Fibroblast of lung (primary cell): ENCODE measurements around the gene INIP. TPM values are rescaled to one million over a fixed set of nuclear protein-coding genes. Genes with fewer than 3 reads are reported as not detected.

Experiments used
- DNase-seq, 2 donors: peaks; one replicate each; pipeline versions ENCODE4 v3.0.0 to v3.0.0-alpha.2; 2010; ENCODE audit warnings: low read depth in 2 of 2
- H2AFZ ChIP-seq: 2 replicates; pipeline ENCODE4 v1.5.1; 2012; ENCODE audit warnings: low read length, control low read depth, inconsistent platforms
- H3K27ac ChIP-seq: 2 replicates; pipeline ENCODE4 v1.5.1; 2011; ENCODE audit warnings: low read length, control low read depth; ENCODE audit not compliant: insufficient read depth
- H3K27me3 ChIP-seq: 2 replicates; pipeline ENCODE4 v1.5.1; 2011; ENCODE audit warnings: mild to moderate bottlenecking, low read length; ENCODE audit not compliant: control insufficient read depth, insufficient read depth
- H3K36me3 ChIP-seq: 2 replicates; pipeline ENCODE4 v1.5.1; 2011; ENCODE audit warnings: low read length; ENCODE audit not compliant: control insufficient read depth, insufficient read depth
- H3K4me1 ChIP-seq: 2 replicates; pipeline ENCODE4 v1.5.1; 2011; ENCODE audit warnings: low read length; ENCODE audit not compliant: control insufficient read depth, insufficient read depth; ENCODE audit errors: extremely low read depth
- H3K4me2 ChIP-seq: 2 replicates; pipeline ENCODE4 v1.5.1; 2011; ENCODE audit warnings: low read length, control low read depth; ENCODE audit not compliant: insufficient read depth; ENCODE audit errors: extremely low read depth
- H3K4me3 ChIP-seq, 4 experiments: fragments of 200-600 bp in 1 of 4; sonication (generic) in 1 of 4; replicated peaks in 1 of 4; 2 replicates each; pipeline ENCODE4 v1.5.1; 2011 to 2016; ENCODE audit warnings: low read length in 4 of 4, low read depth in 3 of 4, mild to moderate bottlenecking in 3 of 4, control low read depth in 2 of 4, inconsistent platforms in 1 of 4, mixed read lengths in 1 of 4; ENCODE audit not compliant: insufficient read depth in 1 of 4; ENCODE audit errors: control extremely low read depth in 1 of 4
- H3K79me2 ChIP-seq: 2 replicates; pipeline ENCODE4 v1.5.1; 2012; ENCODE audit warnings: mild to moderate bottlenecking, low read length, inconsistent platforms; ENCODE audit not compliant: control insufficient read depth, insufficient read depth
- H3K9ac ChIP-seq: 2 replicates; pipeline ENCODE4 v1.5.1; 2011; ENCODE audit warnings: mild to moderate bottlenecking, low read length, control low read depth; ENCODE audit not compliant: insufficient read depth
- H3K9me3 ChIP-seq: 2 replicates; pipeline ENCODE4 v1.5.1; 2012; ENCODE audit warnings: low read depth, low read length; ENCODE audit not compliant: control insufficient read depth, insufficient read depth
- H4K20me1 ChIP-seq: 2 replicates; pipeline ENCODE4 v1.5.1; 2011; ENCODE audit warnings: low read length; ENCODE audit not compliant: control insufficient read depth, insufficient read depth; ENCODE audit errors: extremely low read depth
- EZH2 ChIP-seq: IDR thresholded peaks from 2 replicates; pipeline ENCODE4 v1.5.1; 2012; ENCODE audit warnings: low read length, control low read depth, mild to moderate bottlenecking; ENCODE audit errors: missing control alignments
- polyA plus RNA-seq, 2 donors: library from polyadenylated mRNA; depleted of rRNA in 1 of 2; stranded (reverse) in 1 of 2; unstranded in 1 of 2; fragments of >200 nt; gene quantifications; 2 replicates each; pipeline ENCODE4 v1.2.1, GENCODE V29; 2011 to 2012; ENCODE audit warnings: missing spikeins in 1 of 2
- total RNA-seq: library from RNA; depleted of rRNA; stranded (reverse); fragments of >200 nt; gene quantifications from 2 replicates; pipeline ENCODE4 v1.2.1, GENCODE V29; 2014
- TF ChIP-seq, protein P1 (sequence below), 2 donors: IDR thresholded peaks in 1 of 2; conservative IDR thresholded peaks in 1 of 2; 1 replicate in 1 of 2; 2 replicates in 1 of 2; pipeline ENCODE4 v1.5.1; 2011 to 2012; ENCODE audit warnings: low read length in 2 of 2, control low read depth in 1 of 2, inconsistent platforms in 1 of 2, low read depth in 1 of 2, mild to moderate bottlenecking in 1 of 2

INIP gene
- total and polyA plus RNA-seq, 2 donors (not counting 1 experiment from before 2014, with no cell fraction given), result 14.4 to 24.1 TPM

DNA sequence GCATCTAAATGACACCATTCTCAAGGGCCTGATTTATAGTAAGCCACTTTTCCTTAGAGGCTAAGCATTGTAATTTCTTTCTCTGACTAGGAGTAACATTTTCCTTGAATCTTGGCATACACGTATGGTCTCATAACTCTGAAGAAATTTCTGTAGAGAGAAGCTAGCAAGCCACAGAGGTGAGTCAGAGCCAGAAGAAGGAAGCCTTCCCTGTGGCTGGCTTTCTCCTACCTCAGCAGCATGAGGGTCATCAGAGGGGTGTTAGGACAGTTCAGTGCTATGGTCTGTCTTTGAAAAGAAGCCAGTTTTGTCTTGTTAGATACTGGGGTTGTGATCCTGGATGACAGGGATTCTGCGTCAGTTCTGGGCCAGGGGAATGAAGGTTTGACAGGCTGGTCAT lies 35.8 kb upstream of the INIP start:
- H3K79me2 ChIP-seq, result peaks cover 12% of the 10 kb centered on the region
- no peak overlapping the region for H3K4me3 ChIP-seq
- H3K9ac ChIP-seq, result no peak overlapping the region
- peak overlapping the region; percentile 44 for H3K4me2 ChIP-seq
- TF ChIP-seq, protein P1, sequence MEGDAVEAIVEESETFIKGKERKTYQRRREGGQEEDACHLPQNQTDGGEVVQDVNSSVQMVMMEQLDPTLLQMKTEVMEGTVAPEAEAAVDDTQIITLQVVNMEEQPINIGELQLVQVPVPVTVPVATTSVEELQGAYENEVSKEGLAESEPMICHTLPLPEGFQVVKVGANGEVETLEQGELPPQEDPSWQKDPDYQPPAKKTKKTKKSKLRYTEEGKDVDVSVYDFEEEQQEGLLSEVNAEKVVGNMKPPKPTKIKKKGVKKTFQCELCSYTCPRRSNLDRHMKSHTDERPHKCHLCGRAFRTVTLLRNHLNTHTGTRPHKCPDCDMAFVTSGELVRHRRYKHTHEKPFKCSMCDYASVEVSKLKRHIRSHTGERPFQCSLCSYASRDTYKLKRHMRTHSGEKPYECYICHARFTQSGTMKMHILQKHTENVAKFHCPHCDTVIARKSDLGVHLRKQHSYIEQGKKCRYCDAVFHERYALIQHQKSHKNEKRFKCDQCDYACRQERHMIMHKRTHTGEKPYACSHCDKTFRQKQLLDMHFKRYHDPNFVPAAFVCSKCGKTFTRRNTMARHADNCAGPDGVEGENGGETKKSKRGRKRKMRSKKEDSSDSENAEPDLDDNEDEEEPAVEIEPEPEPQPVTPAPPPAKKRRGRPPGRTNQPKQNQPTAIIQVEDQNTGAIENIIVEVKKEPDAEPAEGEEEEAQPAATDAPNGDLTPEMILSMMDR (conservative IDR thresholded peaks at IDR 0.05 in 1 of 2, IDR thresholded peaks at IDR 0.05 in 1 of 2; ENCODE audit: low read depth in 1 of 2, low read length in 2 of 2), result no peak
- no peak for TF ChIP-seq EZH2
- H3K4me1 ChIP-seq, result peaks cover 31% of the 10 kb centered on the region
- DNase-seq, result peak; percentile 71 to 95
- no peaks in the 10 kb centered on the region for H3K9me3 ChIP-seq
- peak overlapping the region; percentile 47 for H3K27ac ChIP-seq
- no peak overlapping the region for H2AFZ ChIP-seq
- no peaks in the 10 kb centered on the region for H3K36me3 ChIP-seq
- no peaks in the 10 kb centered on the region for H4K20me1 ChIP-seq
- H3K27me3 ChIP-seq, result no peaks in the 10 kb centered on the region

DNA sequence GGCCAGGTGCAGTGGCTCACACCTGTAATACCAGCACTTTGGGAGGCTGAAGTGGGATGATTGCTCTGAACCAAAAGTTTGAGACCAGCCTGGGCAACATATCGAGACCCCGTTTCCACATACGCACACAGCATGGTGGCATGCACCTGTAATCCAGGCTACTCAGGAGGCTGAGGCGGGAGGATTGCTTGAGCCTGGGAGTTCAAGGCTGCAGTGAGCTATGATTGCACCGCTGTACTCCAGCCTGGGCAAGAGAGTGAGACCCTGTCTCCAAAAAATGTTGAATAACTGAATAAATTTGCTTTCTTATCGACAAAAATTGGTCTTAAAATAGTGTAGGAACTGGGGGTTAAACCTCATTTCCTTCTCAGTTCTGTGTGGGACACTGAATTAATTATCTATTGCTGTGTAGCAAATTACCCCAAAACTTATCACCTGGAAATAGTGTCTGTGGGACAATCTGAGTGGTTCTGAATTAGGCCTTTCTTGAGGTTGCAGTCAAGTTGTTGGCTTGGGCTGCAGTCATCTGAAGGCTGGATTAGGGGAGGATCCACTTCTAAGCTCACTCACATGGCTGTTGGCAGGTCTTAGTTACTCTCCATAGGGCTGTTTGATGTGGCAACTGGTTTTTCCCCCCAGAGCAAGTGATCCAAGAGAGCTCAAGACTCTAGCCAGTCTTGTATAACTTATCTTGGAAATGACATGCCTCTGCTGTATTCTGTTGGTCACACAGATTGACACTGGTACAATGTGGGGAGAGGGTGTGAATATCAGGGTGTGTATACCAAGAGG lies 34.6 kb upstream of the INIP start:
- H3K4me3 ChIP-seq, result peak overlapping the region in 1 of 4 experiments; percentile 91
- no peaks in the 10 kb centered on the region for H4K20me1 ChIP-seq
- no peak for DNase-seq
- H2AFZ ChIP-seq, result no peak overlapping the region
- H3K36me3 ChIP-seq, result no peaks in the 10 kb centered on the region
- peak overlapping the region; percentile 88 for H3K4me2 ChIP-seq
- peaks cover 31% of the 10 kb centered on the region for H3K4me1 ChIP-seq
- H3K9me3 ChIP-seq, result no peaks in the 10 kb centered on the region
- H3K27me3 ChIP-seq, result no peaks in the 10 kb centered on the region
- H3K79me2 ChIP-seq, result peaks cover 12% of the 10 kb centered on the region
- H3K27ac ChIP-seq, result no peak overlapping the region
- no peak for TF ChIP-seq EZH2
- TF ChIP-seq, protein P1 (conservative IDR thresholded peaks at IDR 0.05 in 1 of 2, IDR thresholded peaks at IDR 0.05 in 1 of 2; ENCODE audit: low read depth in 1 of 2, low read length in 2 of 2), result no peak
- no peak overlapping the region for H3K9ac ChIP-seq

DNA sequence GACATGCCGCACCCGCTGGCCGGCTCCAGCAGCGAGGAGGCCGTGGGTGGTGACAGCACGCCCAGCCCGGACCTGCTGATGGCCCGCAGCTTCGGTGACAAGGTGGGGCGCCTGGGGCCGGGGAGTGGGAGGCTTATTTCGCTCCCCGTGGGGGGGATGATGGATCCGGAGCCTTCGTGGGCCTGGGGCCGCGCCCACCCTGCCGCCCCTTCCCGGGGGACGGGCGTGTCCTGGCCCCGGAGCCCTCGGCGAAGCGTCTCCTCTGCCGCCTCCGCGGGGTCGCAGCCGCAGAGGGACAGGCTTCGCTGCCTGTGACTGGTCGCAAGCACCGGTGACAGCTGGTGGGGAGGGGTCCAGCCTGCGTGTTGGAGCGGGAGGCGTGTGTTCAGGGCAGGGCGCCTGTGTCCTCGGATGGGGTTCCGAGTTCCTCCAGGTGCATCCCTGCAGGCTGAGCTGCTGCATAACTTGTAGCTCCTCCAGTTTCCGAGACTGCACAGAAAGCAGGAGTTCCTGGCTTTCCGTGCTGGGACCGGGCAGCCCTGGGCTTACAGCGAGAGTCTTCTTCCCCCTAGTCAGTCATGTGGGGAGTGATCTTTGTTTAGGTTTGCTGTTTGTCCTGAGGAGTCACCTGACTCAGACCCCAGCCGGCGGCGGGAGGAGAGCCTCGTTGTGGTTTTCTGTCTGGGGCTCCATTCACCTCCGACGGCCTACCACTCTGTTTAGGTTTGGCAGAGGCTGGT lies 33.3 kb upstream of the INIP start:
- H3K4me1 ChIP-seq, result peaks cover 31% of the 10 kb centered on the region
- DNase-seq, result peak; percentile 75 to 89
- H3K79me2 ChIP-seq, result peaks cover 12% of the 10 kb centered on the region

More for the DNA sequence above, 33.3 kb upstream of the INIP start:
- Histone ChIP-seq H3K4me3 (peak overlapping the region; percentile 68 to 91 (median 79)), H4K20me1 (no peaks in the 10 kb centered on the region), H3K9ac (peak overlapping the region; percentile 68), H3K4me2 (peak overlapping the region; percentile 88), H2AFZ (peak overlapping the region; percentile 72), H3K36me3 (no peaks in the 10 kb centered on the region), H3K9me3 (no peaks in the 10 kb centered on the region), H3K27me3 (no peaks in the 10 kb centered on the region), H3K27ac (peak overlapping the region; percentile 34)
- no peak for TF ChIP-seq EZH2
- TF ChIP-seq, protein P1 (conservative IDR thresholded peaks at IDR 0.05 in 1 of 2, IDR thresholded peaks at IDR 0.05 in 1 of 2; ENCODE audit: low read depth in 1 of 2, low read length in 2 of 2), result no peak
